ENCODE measurements around the gene PBX4. TPM values are rescaled to one million over a fixed set of nuclear protein-coding genes. Genes with fewer than 3 reads are reported as not detected.

The PBX4 gene
- total and polyA plus RNA-seq, 7 donors: 0.49 to 6.1 (median 1.9) TPM; not detected in 3

DNA sequence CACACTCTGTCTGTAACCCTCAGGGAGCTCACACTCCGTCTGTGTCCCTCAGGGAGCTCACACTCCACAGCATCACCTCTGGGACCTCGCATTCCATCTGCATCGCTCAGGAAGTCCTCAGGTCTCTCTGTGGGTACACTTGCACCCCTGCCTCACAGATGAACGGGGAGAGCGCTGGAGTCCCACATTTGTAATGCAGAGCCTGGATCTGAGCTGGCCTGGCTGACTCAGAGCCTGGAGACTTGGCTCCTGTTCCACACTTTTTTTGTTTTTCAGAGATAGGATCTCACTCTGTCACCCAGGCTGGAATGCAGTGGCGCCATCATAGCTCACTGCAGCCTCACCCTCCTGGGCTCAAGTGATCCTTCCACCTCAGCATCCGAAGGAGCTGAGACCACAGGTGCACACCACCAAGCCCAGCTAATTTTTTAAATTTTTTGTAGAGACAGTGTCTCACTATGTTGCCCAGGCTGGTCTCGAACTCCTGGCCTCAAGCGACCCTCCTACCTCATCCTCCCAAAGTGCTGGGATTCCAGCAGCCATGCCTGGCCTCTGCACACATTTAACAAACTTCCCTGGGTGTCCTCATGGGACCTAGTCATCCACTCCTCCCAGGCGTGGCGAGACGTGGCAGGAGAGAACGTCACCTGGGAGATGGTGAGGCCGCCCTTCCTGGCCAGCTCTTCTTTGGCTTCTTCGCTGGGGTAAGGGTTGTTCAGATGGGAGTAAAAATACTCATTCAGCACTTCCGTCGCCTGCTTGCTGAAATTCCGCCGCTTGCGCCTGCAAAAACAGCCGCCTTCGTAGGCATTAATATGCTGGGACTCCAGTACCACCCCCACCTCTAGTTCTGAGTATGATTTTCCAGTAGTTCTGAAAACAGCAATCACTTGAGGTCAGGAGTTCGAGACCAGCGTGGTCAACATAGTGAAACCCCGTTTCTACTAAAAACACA lies 49.4 kb downstream of the PBX4 start:
- Histone ChIP-seq H3K4me1 (no peaks in the 10 kb centered on the region), H3K9me3 (no peaks in the 10 kb centered on the region), H3K27ac (no peak overlapping the region), H3K36me3 (no peaks in the 10 kb centered on the region), H3K4me3 (no peak overlapping the region), H3K27me3 (no peaks in the 10 kb centered on the region)
- WGBS, 2 donors: 91 to 92% methylated on average over 25 of the region's 25 CpGs
- TF ChIP-seq, protein P1, sequence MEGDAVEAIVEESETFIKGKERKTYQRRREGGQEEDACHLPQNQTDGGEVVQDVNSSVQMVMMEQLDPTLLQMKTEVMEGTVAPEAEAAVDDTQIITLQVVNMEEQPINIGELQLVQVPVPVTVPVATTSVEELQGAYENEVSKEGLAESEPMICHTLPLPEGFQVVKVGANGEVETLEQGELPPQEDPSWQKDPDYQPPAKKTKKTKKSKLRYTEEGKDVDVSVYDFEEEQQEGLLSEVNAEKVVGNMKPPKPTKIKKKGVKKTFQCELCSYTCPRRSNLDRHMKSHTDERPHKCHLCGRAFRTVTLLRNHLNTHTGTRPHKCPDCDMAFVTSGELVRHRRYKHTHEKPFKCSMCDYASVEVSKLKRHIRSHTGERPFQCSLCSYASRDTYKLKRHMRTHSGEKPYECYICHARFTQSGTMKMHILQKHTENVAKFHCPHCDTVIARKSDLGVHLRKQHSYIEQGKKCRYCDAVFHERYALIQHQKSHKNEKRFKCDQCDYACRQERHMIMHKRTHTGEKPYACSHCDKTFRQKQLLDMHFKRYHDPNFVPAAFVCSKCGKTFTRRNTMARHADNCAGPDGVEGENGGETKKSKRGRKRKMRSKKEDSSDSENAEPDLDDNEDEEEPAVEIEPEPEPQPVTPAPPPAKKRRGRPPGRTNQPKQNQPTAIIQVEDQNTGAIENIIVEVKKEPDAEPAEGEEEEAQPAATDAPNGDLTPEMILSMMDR (IDR thresholded peaks at IDR 0.05): no peak
- TF ChIP-seq POLR2AphosphoS5 (IDR thresholded peaks at IDR 0.05) (no peak), POLR2A (IDR thresholded peaks at IDR 0.05) (no peak), EP300 (IDR thresholded peaks at IDR 0.05) (no peak)
- no peak for DNase-seq
- intact Hi-C loops (cut with DNase I): no loop called here

DNA sequence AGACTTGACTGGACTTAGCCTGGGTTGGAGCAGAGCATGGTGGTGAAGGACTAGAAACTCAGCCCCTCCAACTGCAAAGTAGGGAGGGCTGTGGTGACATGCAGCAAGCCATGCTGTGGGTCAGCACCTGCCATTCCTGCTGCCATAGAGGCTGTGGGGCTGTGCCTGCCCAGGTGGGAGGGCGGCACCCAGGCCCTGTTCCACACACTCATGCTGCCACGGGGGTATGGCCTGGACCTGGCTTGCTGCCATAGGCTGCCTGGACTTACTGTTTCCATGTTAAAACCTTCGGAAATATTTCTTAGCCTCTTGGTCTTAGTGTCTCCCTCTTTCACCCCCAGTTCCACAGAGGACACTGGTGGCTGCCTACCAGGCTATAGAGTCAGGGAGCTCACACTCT lies 51.1 kb downstream of the PBX4 start:
- no peaks in the 10 kb centered on the region for H3K27me3 ChIP-seq
- intact Hi-C loops (cut with DNase I): no loop called here
- no peak overlapping the region for H3K4me3 ChIP-seq
- 86 to 89% methylated on average over 3 of the region's 3 CpGs for WGBS, 2 donors
- no peaks in the 10 kb centered on the region for H3K4me1 ChIP-seq
- TF ChIP-seq POLR2AphosphoS5 (IDR thresholded peaks at IDR 0.05): no peak
- TF ChIP-seq EP300 (IDR thresholded peaks at IDR 0.05): no peak
- TF ChIP-seq POLR2A (IDR thresholded peaks at IDR 0.05): no peak
- no peak overlapping the region for H3K27ac ChIP-seq
- no peak for DNase-seq
- no peaks in the 10 kb centered on the region for H3K36me3 ChIP-seq
- H3K9me3 ChIP-seq: no peaks in the 10 kb centered on the region

DNA sequence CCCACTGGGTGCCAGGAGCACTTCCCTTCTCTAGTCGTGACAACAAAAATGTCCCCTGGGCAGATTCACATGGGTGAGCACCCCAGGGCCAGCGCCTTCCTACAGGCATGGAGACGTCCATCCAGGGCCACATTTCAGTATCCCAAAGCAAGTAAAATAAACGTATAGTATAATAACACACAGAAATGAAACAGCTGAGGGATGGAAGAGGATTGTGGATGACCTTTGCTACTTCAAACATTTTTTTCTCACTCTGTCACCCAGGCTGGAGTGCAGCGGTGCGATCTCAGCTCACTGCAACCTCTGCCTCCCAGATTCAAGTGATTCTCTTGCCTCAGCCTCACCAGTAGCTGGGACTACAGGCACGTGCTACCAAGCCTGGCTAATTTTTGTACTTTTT lies 52.2 kb downstream of the PBX4 start:
- Histone ChIP-seq H3K4me1 (no peaks in the 10 kb centered on the region), H3K27ac (no peak overlapping the region), H3K27me3 (no peaks in the 10 kb centered on the region), H3K4me3 (no peak overlapping the region), H3K36me3 (no peaks in the 10 kb centered on the region), H3K9me3 (no peaks in the 10 kb centered on the region)
- TF ChIP-seq EP300 (IDR thresholded peaks at IDR 0.05) (no peak), POLR2A (IDR thresholded peaks at IDR 0.05) (no peak), POLR2AphosphoS5 (IDR thresholded peaks at IDR 0.05) (no peak)
- TF ChIP-seq, protein P1 (IDR thresholded peaks at IDR 0.05): no peak
- DNase-seq: no peak
- intact Hi-C loops (cut with DNase I): no loop called here
- WGBS, 2 donors: 60 to 84% methylated on average over 7 of the region's 7 CpGs

DNA sequence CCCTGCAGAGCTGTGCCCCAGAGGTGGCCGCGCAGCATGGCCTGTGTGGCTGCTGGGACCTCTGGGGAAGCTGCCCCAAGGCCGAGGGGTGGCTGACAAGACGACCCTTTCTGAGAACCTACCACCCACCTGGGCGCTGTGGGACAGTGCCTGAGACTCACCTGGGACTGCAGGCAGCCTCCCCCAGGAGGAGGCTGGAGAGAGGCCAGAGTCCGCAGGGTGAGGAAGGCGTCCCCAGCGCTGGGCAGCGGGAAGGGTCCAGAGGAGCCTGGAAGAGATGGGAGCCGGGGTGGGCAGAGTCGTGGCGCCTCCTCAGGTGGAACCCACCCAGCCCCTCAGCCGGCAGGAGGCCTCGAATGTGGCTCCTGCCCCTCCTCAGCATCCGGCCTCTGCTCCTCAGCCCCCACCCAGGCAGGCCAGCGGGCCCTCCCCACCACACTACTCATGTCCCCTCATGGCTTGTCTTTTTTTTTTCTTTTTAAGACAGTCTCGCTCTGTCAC lies 55.1 kb downstream of the PBX4 start:
- intact Hi-C loops (cut with DNase I): no loop called here
- TF ChIP-seq POLR2A (IDR thresholded peaks at IDR 0.05) (no peak), POLR2AphosphoS5 (IDR thresholded peaks at IDR 0.05) (no peak), EP300 (IDR thresholded peaks at IDR 0.05) (no peak)
- TF ChIP-seq, protein P1 (IDR thresholded peaks at IDR 0.05): no peak
- Histone ChIP-seq H3K36me3 (no peaks in the 10 kb centered on the region), H3K4me3 (no peak overlapping the region), H3K4me1 (no peaks in the 10 kb centered on the region), H3K27ac (no peak overlapping the region), H3K9me3 (no peaks in the 10 kb centered on the region), H3K27me3 (no peaks in the 10 kb centered on the region)
- DNase-seq: no peak
- WGBS, 2 donors: 94% methylated on average over 17 of the region's 17 CpGs

DNA sequence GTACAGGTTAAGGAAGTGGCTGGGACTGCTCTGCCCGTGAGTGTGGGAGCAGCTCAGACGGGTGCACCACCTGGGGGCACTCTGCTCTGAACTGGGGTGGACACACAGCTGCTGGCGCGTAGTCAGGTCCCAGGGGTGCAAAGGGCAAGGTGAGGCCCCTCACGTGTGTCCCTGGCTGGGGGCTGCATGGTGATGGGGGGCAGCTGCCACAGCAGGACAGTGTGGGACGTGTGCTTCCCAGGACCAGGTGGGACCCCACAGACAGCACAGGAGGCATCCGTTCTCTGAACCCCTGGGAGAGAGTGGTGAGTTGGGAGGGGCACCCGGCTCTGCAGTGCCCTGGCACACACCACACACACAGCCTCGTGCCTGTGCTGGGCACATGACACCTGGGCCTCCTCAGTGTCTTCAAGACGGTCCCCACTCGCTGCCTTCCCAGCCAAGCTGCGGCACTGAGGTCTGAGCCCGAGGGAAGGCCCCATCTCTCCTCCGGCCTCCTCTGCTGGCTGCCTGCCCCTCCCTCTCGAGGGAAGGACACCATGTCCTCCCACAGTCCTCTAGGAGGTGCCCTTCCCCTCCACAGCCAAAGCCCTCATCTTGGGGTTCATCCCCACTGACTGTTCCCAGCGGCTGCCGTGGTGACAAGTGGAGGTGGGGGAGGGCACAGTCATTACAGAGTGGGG lies 55.7 kb downstream of the PBX4 start:
- no peaks in the 10 kb centered on the region for H3K9me3 ChIP-seq
- no peak for DNase-seq
- no peaks in the 10 kb centered on the region for H3K36me3 ChIP-seq
- H3K4me3 ChIP-seq: no peak overlapping the region
- no peaks in the 10 kb centered on the region for H3K4me1 ChIP-seq
- 75 to 84% methylated on average over 17 of the region's 17 CpGs for WGBS, 2 donors
- TF ChIP-seq POLR2AphosphoS5 (IDR thresholded peaks at IDR 0.05) (no peak), EP300 (IDR thresholded peaks at IDR 0.05) (no peak), POLR2A (IDR thresholded peaks at IDR 0.05) (no peak)
- H3K27ac ChIP-seq: no peak overlapping the region
- H3K27me3 ChIP-seq: no peaks in the 10 kb centered on the region
- intact Hi-C loops (cut with DNase I): no loop called here
